ENCODE measurements around the gene DCUN1D2.
"Not testable (repeated sequence)": the region's sequence is repeated elsewhere in the genome, so short reads cannot be mapped to it uniquely, and the experiment has no call there.

Gene DCUN1D2

GRCh38 chr13:113493315-113493951, 2.9 kb upstream of the DCUN1D2 start:
- FAIRE-seq (peak; percentile 60), DNase-seq (ENCODE audit: extremely low spot score, insufficient read length, low read depth) (no peak)

DNA sequence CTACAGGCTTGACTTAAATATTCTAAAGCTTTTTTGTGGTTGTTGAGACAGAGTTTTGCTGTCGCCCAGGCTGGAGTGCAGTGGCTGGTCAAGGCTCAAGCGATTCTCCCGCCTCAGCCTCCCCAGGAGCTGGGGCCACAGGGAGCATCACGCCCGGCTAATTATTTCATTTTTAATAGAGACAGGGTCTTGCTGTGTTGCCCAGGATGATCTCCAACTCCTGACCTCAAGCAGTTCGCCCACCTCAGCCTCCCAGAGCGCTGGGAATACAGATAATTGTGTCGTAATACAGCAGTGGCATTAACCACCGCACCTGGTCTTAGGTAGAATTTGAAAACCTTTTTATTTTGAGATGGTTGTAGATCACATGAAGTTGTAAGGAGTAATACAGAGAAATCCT, 1.5 kb upstream of the DCUN1D2 start:
- FAIRE-seq (no peak), DNase-seq (ENCODE audit: extremely low spot score, insufficient read length, low read depth) (no peak)

DNA sequence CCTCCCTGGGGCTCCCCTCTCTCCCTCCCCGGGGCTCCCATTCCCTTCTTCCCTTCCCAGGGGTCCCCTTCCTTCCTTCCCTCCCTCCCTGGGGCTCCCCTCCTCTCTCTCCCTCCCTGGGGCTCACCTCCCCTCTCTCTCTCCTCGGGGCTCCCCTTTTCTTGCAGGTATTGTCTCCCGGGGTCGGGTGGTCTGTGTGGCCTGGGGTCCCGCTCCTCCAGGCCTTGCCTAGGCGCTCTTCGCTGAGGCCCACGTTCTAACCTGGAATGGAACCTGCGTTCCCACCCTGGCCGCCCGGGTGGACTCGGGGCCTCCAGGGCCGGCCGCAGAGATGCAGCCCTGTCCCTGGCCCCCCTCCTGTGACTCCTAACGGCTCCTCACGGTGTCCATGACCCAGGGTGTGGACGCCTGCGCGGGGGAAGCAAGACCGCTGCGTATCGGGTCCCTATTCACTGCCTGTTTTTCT, 940 bp upstream of the DCUN1D2 start:
- FAIRE-seq (no peak), DNase-seq (ENCODE audit: extremely low spot score, insufficient read length, low read depth) (no peak)

DNA sequence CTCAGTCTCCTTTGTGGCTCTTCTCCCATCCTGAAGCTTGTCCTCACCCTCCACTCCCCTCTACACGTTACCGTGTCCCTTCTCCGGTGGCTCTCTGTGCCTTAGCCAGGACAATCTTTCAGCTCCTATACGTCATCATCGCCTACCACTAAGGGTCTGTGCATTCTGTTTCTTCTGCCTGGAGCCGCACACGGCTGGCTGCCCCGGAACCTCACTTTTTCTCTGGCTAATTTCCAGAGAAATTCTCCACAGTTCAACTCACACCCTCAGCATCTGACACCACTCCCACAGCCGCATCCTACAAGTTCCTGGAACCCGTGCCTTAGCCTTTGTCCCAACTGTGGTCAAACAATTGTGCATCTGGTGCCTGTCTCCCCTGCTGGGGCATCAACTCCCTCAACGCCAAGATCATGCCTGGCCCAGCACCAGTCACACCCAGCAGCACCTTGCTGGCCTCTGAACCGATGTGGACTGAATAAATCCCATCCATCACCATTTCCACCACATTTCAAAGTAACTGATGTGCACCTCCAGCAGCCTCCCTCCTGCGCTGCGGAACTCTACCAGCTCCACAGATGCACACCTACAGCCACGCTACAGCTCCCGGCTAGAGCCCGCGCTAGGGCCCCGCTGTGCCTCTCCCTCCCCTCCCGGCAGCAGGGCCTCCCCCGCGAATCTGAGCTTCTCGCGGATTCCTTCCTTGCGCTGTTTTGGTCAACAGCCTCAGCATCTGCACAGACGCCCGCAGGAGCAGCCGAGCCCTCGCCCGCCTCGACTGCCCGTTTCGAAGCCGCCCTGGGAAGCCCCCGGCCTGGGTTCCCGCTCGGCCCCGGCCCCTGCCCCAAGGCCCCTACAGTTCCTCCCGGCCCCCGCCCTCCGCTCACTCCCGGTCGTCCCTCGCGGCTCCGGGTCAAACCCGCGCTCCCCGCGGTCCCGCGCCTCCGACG, 689 bp downstream of the DCUN1D2 start:
- no peak for FAIRE-seq
- no peak for DNase-seq (ENCODE audit: extremely low spot score, insufficient read length, low read depth)

DNA sequence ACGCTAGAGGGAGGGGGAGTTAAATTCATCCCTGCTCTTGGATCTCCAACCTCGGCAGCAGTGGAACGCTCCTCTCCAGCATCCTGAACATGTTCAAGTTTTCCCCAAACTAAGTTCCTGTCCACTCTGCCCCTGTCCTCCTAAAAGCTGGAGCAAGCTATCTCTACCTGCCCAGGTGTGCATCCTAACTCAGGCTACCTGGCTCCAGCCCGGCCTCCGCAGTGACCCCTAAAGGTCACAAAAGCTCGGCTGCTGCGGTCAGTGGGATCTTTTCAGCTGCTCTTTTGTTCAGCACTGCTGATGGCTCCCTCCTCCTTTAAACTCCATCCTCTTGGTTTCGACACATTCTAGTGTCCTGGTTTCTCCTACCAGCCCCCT, 1.4 kb downstream of the DCUN1D2 start:
- DNase-seq (ENCODE audit: extremely low spot score, insufficient read length, low read depth) (no peak), FAIRE-seq (no peak)

DNA sequence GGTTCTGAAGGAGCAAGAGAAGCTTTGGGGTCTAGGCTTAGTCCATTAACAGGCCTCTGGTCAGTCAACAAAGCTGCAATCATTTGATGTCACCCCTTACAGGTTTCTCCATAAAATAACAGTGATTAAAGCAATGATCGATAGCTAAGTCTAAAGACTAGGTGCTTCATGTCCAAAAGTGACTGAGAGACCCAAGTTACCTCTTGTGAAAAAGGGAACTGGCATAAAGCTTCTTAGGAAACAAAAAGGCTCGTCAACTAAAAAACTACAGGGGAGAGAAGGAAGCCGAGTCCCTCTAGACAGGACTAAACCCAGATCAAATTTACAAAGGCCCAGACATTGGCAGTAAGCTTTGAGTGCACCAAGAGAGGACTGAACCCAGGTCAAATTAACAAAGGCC, 2.2 kb downstream of the DCUN1D2 start:
- DNase-seq (ENCODE audit: extremely low spot score, insufficient read length, low read depth) (no peak), FAIRE-seq (no peak)

- FAIRE-seq, result no peak
- DNase-seq (ENCODE audit: extremely low spot score, insufficient read length, low read depth), result no peak
Measured at GRCh38 chr13:113486698-113487097, 3.8 kb downstream of the DCUN1D2 start.

- FAIRE-seq (no peak), DNase-seq (ENCODE audit: extremely low spot score, insufficient read length, low read depth) (no peak)
Measured at GRCh38 chr13:113485545-113485944, 5.0 kb downstream of the DCUN1D2 start.

- FAIRE-seq (no peak), DNase-seq (ENCODE audit: extremely low spot score, insufficient read length, low read depth) (no peak)
Measured at GRCh38 chr13:113483504-113484293, 6.8 kb downstream of the DCUN1D2 start.

DNA sequence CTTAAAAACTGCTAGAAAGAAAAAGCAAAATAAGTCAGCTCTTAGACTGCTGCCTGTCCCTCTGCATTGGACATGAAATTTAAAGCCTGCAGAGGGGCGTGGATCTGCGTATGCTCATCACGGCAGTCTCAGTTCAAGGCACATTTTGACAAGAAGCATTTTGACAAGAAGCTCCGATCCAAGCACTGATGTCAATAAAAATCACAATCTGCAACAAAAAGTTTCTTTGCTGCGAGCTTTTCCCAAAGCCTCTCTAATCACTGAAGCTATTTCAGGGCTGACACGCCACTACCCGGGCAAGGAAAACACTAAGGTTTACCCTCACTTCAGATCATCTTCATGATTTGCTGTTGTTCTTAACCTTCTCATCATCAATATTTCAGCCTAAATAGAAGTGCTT, 7.4 kb downstream of the DCUN1D2 start:
- DNase-seq (ENCODE audit: extremely low spot score, insufficient read length, low read depth), result no peak
- FAIRE-seq, result no peak

- FAIRE-seq (no peak), DNase-seq (ENCODE audit: extremely low spot score, insufficient read length, low read depth) (no peak)
Measured at GRCh38 chr13:113479179-113479578, 11.3 kb downstream of the DCUN1D2 start.

- DNase-seq (ENCODE audit: extremely low spot score, insufficient read length, low read depth) (no peak), FAIRE-seq (no peak)
Measured at GRCh38 chr13:113477724-113478123, 12.8 kb downstream of the DCUN1D2 start.

DNA sequence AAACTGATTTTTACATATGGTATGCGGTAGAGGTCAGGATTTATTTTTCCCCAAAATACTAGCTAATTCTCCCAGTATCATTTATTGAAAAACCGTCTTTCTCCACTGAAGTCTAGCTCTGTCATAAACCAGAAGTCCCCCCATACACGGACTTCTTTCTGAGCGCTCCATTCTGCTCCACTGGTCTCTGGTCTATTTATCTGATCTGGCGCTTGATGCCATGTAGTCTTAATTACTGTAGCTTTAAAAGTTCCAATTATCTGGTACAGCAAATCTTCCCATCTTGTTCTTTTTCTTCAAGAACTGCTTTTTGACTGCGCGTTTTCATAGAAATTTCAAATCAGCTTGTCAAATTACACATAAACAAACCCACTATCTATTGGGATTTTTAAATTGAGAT, 13.7 kb downstream of the DCUN1D2 start:
- no peak for FAIRE-seq
- DNase-seq (ENCODE audit: extremely low spot score, insufficient read length, low read depth), result no peak

GRCh38 chr13:113475911-113476310, 14.6 kb downstream of the DCUN1D2 start:
- FAIRE-seq (no peak), DNase-seq (ENCODE audit: extremely low spot score, insufficient read length, low read depth) (no peak)

- FAIRE-seq, result no peak
- no peak for DNase-seq (ENCODE audit: extremely low spot score, insufficient read length, low read depth)
Measured at GRCh38 chr13:113475280-113475679, 15.2 kb downstream of the DCUN1D2 start.

DNA sequence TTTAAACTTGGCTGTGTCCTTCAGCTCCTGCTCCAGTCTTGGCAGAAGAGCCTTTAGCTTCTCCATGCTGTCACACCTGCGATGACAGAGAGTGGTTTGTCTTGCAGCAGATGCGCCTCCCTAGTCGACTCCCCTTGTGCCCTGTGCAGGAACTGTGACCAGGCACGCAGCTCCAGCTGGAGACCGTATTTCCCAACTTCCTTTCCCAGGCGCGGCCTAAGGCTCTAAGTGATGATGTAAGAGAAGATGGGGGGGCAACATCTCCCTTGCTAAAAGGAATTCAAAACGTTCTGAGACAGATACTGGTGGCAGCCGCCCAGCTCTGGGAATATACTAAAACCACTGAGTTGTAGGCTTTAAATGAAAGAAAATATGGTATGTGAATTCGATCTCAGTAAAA, 16.3 kb downstream of the DCUN1D2 start:
- DNase-seq (ENCODE audit: extremely low spot score, insufficient read length, low read depth) (no peak), FAIRE-seq (no peak)

DNA sequence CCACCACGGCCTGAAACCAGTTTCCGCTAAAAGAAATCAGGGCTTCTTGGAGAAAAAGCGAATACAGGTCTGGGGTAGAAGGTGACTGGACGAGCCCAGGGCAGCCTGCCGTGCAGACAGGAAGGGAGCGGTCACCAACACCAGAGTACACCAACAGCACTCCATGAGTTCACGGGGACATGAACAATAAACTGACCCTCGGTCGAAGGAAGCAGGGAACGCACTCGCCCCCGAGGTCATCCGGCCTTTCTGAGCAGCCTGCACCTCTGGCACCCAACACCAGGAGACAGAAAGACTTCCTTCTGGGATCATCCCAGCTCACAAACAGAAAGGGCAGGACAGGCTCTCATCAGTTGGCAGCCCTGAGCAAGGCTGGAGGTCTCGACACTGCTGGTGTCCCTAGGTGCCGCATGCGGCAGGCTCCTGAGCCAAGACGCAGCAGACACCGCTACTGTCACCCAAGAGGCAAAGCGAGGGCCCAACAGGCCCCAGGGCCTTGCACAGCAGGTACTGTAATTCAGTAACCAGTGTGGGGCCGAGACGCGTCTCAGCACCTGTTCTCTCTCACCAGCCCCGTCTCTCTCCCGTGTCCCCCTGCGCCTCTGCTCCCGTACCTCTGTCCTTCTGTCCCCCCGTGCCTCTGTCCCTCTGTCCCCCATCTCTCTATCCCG, 18.0 kb downstream of the DCUN1D2 start:
- FAIRE-seq (no peak), DNase-seq (ENCODE audit: extremely low spot score, insufficient read length, low read depth) (no peak)

- FAIRE-seq (no peak), DNase-seq (ENCODE audit: extremely low spot score, insufficient read length, low read depth) (no peak)
Measured at GRCh38 chr13:113471844-113472243, 18.7 kb downstream of the DCUN1D2 start.

DNA sequence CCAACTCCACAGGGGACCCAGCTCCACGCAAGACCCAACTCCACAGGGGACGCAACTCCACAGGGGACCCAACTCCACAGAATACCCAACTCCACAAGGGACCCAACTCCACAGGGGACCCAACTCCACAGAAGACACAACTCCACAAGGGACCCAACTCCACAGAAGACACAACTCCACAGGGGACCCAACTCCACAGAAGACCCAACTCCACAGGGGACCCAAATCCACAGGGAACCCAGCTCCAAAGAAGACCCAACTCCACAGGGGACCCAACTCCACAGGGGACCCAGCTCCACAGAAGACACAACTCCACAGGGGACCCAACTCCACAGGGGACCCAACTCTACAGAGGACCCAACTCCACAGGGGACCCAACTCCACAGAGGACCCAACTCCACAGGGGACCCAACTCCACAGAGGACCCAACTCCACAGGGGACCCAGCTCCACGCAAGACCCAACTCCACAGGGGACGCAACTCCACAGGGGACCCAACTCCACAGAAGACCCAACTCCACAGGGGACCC, 19.8 kb downstream of the DCUN1D2 start:
- FAIRE-seq, result not testable (repeated sequence)

DNA sequence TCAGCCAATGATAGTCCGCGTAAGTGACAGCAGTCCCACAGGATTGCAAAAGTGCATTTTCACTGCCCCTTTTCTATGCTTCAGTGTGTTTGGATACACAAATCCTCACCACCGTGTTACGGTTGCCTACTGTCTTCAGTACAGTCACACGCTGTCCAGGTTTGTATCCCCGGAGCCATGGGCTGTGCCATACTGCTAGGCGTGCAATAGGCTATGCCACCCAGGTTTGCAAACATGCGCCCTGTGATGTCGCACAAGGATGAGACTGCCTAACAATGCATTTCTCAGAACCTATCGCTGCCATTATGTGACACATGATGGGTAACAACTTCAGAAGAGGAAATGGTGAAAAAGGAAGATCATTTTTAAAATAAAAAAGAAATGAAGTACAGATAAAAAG, 20.4 kb downstream of the DCUN1D2 start:
- DNase-seq (ENCODE audit: extremely low spot score, insufficient read length, low read depth) (no peak), FAIRE-seq (no peak)

More for the DNA sequence above, 19.8 kb downstream of the DCUN1D2 start:
- not testable (repeated sequence) for DNase-seq (ENCODE audit: extremely low spot score, insufficient read length, low read depth)
